GM12875 (cell line): ENCODE data around the gene TBC1D16.

Experiments
- H3K4me3 ChIP-seq: one replicate; pipeline ENCODE4 v1.5.1; 2011; ENCODE audit warnings: low read depth, low read length, control low read depth
- TF ChIP-seq, protein P1 (sequence below): IDR thresholded peaks from 2 replicates; pipeline ENCODE4 v1.5.1; 2011; ENCODE audit warnings: low read depth, mild to moderate bottlenecking, control low read depth, inconsistent platforms, low read length, moderate library complexity, borderline replicate concordance; ENCODE audit not compliant: insufficient read depth

The TBC1D16 gene

DNA sequence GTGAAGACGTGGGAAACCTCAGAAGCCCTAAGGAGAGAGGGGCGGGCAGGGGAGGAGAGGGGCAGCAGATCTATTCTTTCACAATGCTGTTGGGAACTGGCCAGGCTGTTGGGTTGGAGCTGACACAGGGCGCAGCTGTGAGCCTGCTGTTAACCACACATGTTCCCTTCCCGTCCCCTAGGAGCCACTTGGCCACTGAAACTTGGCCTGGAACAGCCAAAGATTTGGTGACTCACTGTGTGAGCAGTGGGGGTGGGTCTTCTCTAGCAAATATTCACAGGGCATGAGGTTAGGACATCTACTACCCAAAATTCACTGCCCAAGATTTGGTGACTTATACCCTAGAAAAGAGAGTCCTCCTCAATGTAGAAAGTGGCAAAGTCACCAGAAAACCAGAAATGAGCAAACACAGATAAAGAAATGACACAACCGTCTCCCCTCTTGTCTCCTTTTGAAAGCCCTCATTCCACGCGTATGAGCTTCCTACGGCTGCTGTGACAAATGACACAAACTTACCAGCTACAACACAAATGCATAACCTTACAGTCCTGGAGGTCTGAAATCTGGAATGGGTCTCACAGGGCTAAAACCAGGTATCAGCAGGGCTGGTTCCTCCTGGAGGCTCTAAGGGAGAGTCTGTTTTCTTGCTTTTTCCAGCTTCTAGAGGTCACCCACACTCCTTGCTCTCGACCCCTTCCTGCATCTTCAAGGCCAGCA is 6.3 kb downstream of the TBC1D16 start:
- TF ChIP-seq, protein P1, sequence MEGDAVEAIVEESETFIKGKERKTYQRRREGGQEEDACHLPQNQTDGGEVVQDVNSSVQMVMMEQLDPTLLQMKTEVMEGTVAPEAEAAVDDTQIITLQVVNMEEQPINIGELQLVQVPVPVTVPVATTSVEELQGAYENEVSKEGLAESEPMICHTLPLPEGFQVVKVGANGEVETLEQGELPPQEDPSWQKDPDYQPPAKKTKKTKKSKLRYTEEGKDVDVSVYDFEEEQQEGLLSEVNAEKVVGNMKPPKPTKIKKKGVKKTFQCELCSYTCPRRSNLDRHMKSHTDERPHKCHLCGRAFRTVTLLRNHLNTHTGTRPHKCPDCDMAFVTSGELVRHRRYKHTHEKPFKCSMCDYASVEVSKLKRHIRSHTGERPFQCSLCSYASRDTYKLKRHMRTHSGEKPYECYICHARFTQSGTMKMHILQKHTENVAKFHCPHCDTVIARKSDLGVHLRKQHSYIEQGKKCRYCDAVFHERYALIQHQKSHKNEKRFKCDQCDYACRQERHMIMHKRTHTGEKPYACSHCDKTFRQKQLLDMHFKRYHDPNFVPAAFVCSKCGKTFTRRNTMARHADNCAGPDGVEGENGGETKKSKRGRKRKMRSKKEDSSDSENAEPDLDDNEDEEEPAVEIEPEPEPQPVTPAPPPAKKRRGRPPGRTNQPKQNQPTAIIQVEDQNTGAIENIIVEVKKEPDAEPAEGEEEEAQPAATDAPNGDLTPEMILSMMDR, result no peak
- H3K4me3 ChIP-seq, result no peak overlapping the region

DNA sequence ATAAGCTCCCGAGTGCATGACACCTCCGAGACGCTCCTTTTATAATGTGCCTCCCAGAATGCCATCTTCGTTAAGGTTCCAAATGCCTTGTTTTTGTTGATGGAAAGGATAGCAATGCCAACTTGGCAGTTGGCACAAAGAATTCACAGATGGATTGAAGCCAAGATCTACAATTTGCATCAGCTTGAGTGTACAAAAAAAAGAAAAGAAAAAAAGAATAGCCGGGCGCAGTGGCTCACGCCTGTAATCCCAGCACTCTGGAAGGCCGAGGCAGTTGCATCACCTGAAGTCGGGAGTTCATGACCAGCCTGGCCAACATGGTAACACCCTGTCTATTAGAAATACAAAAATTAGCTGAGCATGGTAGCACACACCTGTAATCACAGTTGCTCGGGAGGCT is 7.6 kb downstream of the TBC1D16 start:
- no peak overlapping the region for H3K4me3 ChIP-seq
- TF ChIP-seq, protein P1, result no peak

DNA sequence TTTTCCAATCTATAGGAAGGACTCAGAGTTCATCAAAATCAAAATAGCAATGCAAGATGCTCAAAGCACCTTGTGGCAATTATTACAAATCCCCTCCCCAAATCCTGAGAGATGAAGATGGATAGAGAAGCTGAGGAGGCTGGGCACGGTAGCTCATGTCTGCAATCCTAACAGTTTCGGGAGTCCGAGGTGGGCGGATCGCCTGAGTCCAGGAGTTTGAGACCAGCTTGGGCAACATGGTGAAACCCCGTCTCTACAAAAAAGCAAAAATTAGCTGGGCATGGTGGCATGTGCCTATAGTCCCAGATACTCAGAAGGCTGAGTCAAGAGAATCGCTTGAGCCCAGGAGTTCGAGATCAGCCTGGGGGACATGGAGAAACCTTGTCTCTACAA is 8.6 kb downstream of the TBC1D16 start:
- H3K4me3 ChIP-seq, result no peak overlapping the region
- TF ChIP-seq, protein P1, result no peak

DNA sequence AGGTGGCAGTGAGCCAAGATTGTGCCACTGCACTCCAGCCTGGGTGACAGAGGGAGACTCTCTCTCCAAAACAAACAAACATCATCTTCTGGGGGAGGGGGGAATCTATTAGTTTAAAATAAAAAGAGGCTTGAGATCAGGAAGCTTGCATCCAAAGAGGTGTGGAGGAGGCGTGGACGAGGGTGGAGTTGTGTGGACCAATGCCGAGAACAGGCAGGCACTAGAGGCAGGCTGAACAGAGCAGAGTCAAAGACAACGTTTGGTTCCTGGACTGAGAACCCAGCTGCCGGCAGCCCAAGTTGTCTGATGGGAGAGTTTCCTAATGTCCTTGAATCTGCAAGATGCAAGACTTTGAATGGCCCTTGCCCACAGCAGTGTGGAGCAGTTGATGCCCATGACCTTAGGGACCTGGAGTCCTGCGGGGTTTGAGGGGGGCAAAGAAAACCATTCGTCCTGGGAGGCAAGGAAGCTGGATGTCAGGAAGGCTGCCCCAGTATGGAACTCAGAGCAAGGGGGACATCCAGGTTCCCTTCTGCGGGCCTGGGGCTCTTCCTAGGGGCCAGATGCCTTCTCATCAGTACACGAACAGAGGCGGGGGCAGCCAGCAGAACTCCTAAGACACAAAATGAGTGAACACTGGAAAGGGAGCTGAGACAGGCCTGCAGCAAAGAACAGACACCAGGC is 9.2 kb downstream of the TBC1D16 start:
- TF ChIP-seq, protein P1, result no peak
- no peak overlapping the region for H3K4me3 ChIP-seq

DNA sequence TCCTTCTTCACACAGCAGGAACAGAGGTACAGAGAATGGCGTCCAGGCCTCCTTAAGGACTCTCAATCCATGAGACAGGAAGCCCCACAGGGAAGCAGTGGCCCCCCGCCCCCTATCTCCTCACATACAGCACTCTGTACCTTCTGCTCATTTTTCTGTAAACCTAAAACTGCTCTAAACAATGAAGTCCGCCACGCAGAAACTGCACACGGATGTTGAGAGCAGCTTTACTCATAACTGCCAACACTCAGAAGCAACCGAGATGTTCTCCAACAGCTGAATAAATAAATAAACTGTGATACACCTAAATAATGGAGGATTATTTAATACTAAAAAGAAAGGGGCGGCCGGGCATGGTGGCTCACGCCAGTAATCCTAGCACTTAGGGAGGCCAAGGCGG is 9.9 kb downstream of the TBC1D16 start:
- TF ChIP-seq, protein P1, result no peak
- no peak overlapping the region for H3K4me3 ChIP-seq

DNA sequence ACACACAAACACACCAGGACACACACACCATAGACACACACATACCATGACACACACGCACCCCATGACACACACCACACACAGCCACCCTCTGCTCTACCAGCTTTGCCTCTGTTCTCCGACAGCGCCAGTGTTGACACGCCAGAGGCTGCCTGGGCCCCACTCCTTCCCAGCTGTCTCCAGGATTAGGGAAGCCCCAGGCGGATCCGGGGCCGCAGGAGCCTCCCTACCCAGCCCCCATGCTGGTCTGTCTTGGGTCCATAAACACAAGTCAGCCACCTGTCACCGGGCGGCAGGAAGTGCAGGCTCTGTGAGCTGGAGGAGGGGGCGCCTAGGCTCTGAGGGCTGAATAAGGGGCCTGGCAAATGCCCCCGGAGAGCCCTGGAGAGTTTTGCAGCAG is 10.5 kb downstream of the TBC1D16 start:
- TF ChIP-seq, protein P1, result no peak
- H3K4me3 ChIP-seq, result no peak overlapping the region
